WTC11 (cell line): ENCODE data around the gene SMAD7. TPM values are rescaled to one million over a fixed set of nuclear protein-coding genes. Genes with fewer than 3 reads are reported as not detected.

ENCODE experiments used
- ATAC-seq: fragments of 200-7000 bp; cut with Tn5 transposase; 2 replicates; pipeline ENCODE4 v1.10.0; 2021; ENCODE audit warnings: mild to moderate bottlenecking, moderate library complexity
- CTCF ChIA-PET: fragments of 300-600 bp; sonication (Branson Sonifier 250); formaldehyde crosslinking; loops from one replicate; lab custom pipeline; 2021; ENCODE audit warnings: antibody characterized with exemption; lab: Charles Lee
- POLR2A ChIA-PET: fragments of 350-600 bp; sonication (Branson Sonifier 250); formaldehyde crosslinking; loops from one replicate; lab custom pipeline; 2021; ENCODE audit warnings: antibody characterized with exemption; lab: Charles Lee
- DNase-seq: peaks from one replicate; pipeline ENCODE4 v3.0.0; 2021; ENCODE audit warnings: low spot score
- H3K27ac Mint-ChIP-seq: 2 replicates; pipeline ENCODE4 v1.8.0; 2021; ENCODE audit warnings: mixed read lengths
- H3K27me3 Mint-ChIP-seq: 2 replicates; pipeline ENCODE4 v1.8.0; 2021; ENCODE audit warnings: low read depth, mild to moderate bottlenecking, moderate library complexity, mixed read lengths
- H3K36me3 Mint-ChIP-seq: 2 replicates; pipeline ENCODE4 v1.8.0; 2021; ENCODE audit warnings: mixed read lengths
- H3K4me1 Mint-ChIP-seq: 2 replicates; pipeline ENCODE4 v1.8.0; 2022; ENCODE audit warnings: mixed read lengths
- H3K4me3 Mint-ChIP-seq: 2 replicates; pipeline ENCODE4 v1.8.0; 2021; ENCODE audit warnings: mild to moderate bottlenecking, moderate library complexity, mixed read lengths
- H3K9me3 Mint-ChIP-seq: 2 replicates; pipeline ENCODE4 v1.8.0; 2021; ENCODE audit warnings: mixed read lengths
- AFF4 ChIP-seq: sonication (generic); formaldehyde crosslinking; IDR thresholded peaks from 2 replicates; pipeline ENCODE4 v1.8.1; 2023; ENCODE audit warnings: mild to moderate bottlenecking, missing genetic modification reagents, borderline replicate concordance
- CREM ChIP-seq: sonication (generic); formaldehyde crosslinking; IDR thresholded peaks from 2 replicates; pipeline ENCODE4 v1.8.1; 2022; ENCODE audit warnings: mild to moderate bottlenecking, missing genetic modification reagents, moderate library complexity
- CTCF ChIP-seq: fragments of 200-600 bp; IDR thresholded peaks from 2 replicates; pipeline ENCODE4 v1.8.0; 2022; ENCODE audit warnings: antibody characterized with exemption
- GABPB1 ChIP-seq: sonication (generic); formaldehyde crosslinking; IDR thresholded peaks from 2 replicates; pipeline ENCODE4 v1.8.1; 2023; ENCODE audit warnings: mild to moderate bottlenecking, missing genetic modification reagents
- GRHL2 ChIP-seq: fragments of 250-450 bp; sonication (Bioruptor Pico); IDR thresholded peaks from 2 replicates; pipeline ENCODE4 v1.8.0; 2022; ENCODE audit warnings: mild to moderate bottlenecking, moderate library complexity; ENCODE audit not compliant: insufficient replicate concordance, severe bottlenecking
- HMGA2 ChIP-seq: fragments of 250-450 bp; sonication (Bioruptor Pico); IDR thresholded peaks from 2 replicates; pipeline ENCODE4 v1.4.0; 2021; ENCODE audit warnings: mild to moderate bottlenecking, moderate library complexity
- JAZF1 ChIP-seq: fragments of 250-450 bp; sonication (Bioruptor Pico); IDR thresholded peaks from 2 replicates; pipeline ENCODE4 v1.9.0; 2021; ENCODE audit warnings: moderate library complexity, mild to moderate bottlenecking, inconsistent platforms
- NR1H2 ChIP-seq: sonication (generic); formaldehyde crosslinking; IDR thresholded peaks from 2 replicates; pipeline ENCODE4 v1.9.0; 2021; ENCODE audit warnings: mild to moderate bottlenecking, moderate library complexity, missing genetic modification reagents
- RORB ChIP-seq: fragments of 250-450 bp; sonication (Bioruptor Pico); IDR thresholded peaks from 2 replicates; pipeline ENCODE4 v1.9.0; 2021; ENCODE audit warnings: mild to moderate bottlenecking
- SMAD4 ChIP-seq: sonication (generic); formaldehyde crosslinking; IDR thresholded peaks from 2 replicates; pipeline ENCODE4 v1.8.0; 2022; ENCODE audit warnings: mild to moderate bottlenecking, missing genetic modification reagents
- TCF7 ChIP-seq: sonication (generic); formaldehyde crosslinking; IDR thresholded peaks from 2 replicates; pipeline ENCODE4 v1.8.0; 2022; ENCODE audit warnings: mild to moderate bottlenecking, low read depth, missing genetic modification reagents, moderate library complexity
- ZNF232 ChIP-seq: sonication (generic); formaldehyde crosslinking; IDR thresholded peaks from 2 replicates; pipeline ENCODE4 v1.8.0; 2022; ENCODE audit warnings: mild to moderate bottlenecking, missing genetic modification reagents
- ZNF317 ChIP-seq: sonication (generic); formaldehyde crosslinking; IDR thresholded peaks from 2 replicates; pipeline ENCODE4 v1.8.1; 2023; ENCODE audit warnings: low read depth, mild to moderate bottlenecking, moderate library complexity, missing genetic modification reagents, borderline replicate concordance
- total RNA-seq: library from RNA; stranded (reverse); gene quantifications from 3 replicates; pipeline ENCODE4 v1.2.3, GENCODE V29; 2021
- TF ChIP-seq, protein P1 (sequence below): sonication (generic); formaldehyde crosslinking; IDR thresholded peaks from 2 replicates; pipeline ENCODE4 v1.8.0; 2022; ENCODE audit warnings: mild to moderate bottlenecking, missing genetic modification reagents
- TF ChIP-seq, protein P2 (sequence below): fragments of 250-450 bp; sonication (Bioruptor Pico); IDR thresholded peaks from 2 replicates; pipeline ENCODE4 v2.1.2; 2022; ENCODE audit warnings: mild to moderate bottlenecking, moderate library complexity
- TF ChIP-seq, protein P3 (sequence below): fragments of 250-450 bp; sonication (Bioruptor Pico); IDR thresholded peaks from 2 replicates; pipeline ENCODE4 v1.9.0; 2021; ENCODE audit warnings: moderate library complexity, mild to moderate bottlenecking, inconsistent platforms, borderline replicate concordance
- TF ChIP-seq, protein P4 (sequence below): sonication (generic); formaldehyde crosslinking; IDR thresholded peaks from 2 replicates; pipeline ENCODE4 v1.8.0; 2023; ENCODE audit warnings: missing genetic modification reagents

Gene SMAD7
- total RNA-seq, 1 experiment from 2014 or later = 44.7 TPM

DNA sequence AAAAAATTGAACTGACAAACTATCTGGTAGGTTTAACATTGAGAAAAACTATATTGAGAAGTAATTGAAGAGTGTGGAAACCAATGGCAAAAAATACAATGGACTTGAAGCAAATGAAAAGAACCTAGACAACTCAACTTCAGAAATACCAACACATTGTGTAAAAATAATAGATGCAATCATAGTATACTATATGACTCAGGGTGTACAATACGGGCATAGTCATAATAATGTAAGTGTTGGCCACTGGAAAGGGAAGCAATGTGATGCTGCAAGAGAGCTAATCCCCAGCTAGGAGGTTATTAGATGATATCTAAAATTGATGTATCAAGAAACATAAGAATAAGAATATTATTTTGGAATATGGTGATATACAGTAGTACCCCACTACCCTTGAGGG, 45.3 kb downstream of the SMAD7 start:
- H3K27me3 Mint-ChIP-seq = no peaks in the 10 kb centered on the region; the same call in 1 of the 2 replicates
- POLR2A ChIA-PET = no interaction called here
- TF ChIP-seq TCF7 (CRISPR knock-in tag) (no peak), AFF4 (CRISPR knock-in tag) (no peak), NR1H2 (CRISPR knock-in tag) (no peak), JAZF1 (CRISPR knock-in tag) (no peak), CREM (no peak), CTCF (no peak), HMGA2 (no peak), GABPB1 (CRISPR knock-in tag) (no peak), SMAD4 (CRISPR knock-in tag) (no peak), ZNF317 (CRISPR knock-in tag) (no peak), ZNF232 (no peak), GRHL2 (no peak), RORB (CRISPR knock-in tag) (no peak)
- TF ChIP-seq, protein P1, sequence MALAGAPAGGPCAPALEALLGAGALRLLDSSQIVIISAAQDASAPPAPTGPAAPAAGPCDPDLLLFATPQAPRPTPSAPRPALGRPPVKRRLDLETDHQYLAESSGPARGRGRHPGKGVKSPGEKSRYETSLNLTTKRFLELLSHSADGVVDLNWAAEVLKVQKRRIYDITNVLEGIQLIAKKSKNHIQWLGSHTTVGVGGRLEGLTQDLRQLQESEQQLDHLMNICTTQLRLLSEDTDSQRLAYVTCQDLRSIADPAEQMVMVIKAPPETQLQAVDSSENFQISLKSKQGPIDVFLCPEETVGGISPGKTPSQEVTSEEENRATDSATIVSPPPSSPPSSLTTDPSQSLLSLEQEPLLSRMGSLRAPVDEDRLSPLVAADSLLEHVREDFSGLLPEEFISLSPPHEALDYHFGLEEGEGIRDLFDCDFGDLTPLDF (CRISPR knock-in tag) = no peak
- TF ChIP-seq, protein P2, sequence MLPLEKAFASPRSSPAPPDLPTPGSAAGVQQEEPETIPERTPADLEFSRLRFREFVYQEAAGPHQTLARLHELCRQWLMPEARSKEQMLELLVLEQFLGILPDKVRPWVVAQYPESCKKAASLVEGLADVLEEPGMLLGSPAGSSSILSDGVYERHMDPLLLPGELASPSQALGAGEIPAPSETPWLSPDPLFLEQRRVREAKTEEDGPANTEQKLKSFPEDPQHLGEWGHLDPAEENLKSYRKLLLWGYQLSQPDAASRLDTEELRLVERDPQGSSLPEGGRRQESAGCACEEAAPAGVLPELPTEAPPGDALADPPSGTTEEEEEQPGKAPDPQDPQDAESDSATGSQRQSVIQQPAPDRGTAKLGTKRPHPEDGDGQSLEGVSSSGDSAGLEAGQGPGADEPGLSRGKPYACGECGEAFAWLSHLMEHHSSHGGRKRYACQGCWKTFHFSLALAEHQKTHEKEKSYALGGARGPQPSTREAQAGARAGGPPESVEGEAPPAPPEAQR (CRISPR knock-in tag) = no peak
- TF ChIP-seq, protein P3, sequence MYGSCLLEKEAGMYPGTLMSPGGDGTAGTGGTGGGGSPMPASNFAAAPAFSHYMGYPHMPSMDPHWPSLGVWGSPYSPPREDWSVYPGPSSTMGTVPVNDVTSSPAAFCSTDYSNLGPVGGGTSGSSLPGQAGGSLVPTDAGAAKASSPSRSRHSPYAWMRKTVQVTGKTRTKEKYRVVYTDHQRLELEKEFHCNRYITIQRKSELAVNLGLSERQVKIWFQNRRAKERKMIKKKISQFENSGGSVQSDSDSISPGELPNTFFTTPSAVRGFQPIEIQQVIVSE (CRISPR knock-in tag) = no peak
- TF ChIP-seq, protein P4, sequence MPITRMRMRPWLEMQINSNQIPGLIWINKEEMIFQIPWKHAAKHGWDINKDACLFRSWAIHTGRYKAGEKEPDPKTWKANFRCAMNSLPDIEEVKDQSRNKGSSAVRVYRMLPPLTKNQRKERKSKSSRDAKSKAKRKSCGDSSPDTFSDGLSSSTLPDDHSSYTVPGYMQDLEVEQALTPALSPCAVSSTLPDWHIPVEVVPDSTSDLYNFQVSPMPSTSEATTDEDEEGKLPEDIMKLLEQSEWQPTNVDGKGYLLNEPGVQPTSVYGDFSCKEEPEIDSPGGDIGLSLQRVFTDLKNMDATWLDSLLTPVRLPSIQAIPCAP (CRISPR knock-in tag) = no peak
- H3K4me3 Mint-ChIP-seq = no peak overlapping the region
- no peak overlapping the region for H3K27ac Mint-ChIP-seq
- ATAC-seq (no peak), DNase-seq (no peak)
- H3K9me3 Mint-ChIP-seq = peaks cover 23% of the 10 kb centered on the region
- no peaks in the 10 kb centered on the region for H3K4me1 Mint-ChIP-seq
- CTCF ChIA-PET = interaction anchor here (0.6 kb wide), 1 partner anchor 128 kb away, joined by 3 read pairs; no protein-coding TSS in a partner anchor
- H3K36me3 Mint-ChIP-seq = peaks cover 10% of the 10 kb centered on the region
